ENCODE measurements around the gene SLC7A9.
"Not testable (repeated sequence)": the region's sequence is repeated elsewhere in the genome, so short reads cannot be mapped to it uniquely, and the experiment has no call there.

The SLC7A9 gene

GRCh38 chr19:32886241-32886640 is 16.7 kb upstream of the SLC7A9 start:
- Histone ChIP-seq H3K4me3 (ENCODE audit: low read length in 2 of 2) (no peak overlapping the region), H3K27ac (ENCODE audit: low read depth in 2 of 2, low read length in 2 of 2) (no peak overlapping the region), H3K9me3 (ENCODE audit: control insufficient read depth in 2 of 2, low read length in 2 of 2) (no peaks in the 10 kb centered on the region), H3K9ac (ENCODE audit: low read depth in 1 of 2, low read length in 2 of 2) (no peak overlapping the region), H3K36me3 (ENCODE audit: control insufficient read depth in 2 of 2, insufficient read depth in 2 of 2, low read length in 2 of 2) (peaks cover 3% of the 10 kb centered on the region in 2 donors), H3K4me1 (ENCODE audit: control insufficient read depth in 2 of 2, insufficient read depth in 2 of 2, low read length in 2 of 2) (no peaks in the 10 kb centered on the region), H3K27me3 (ENCODE audit: control insufficient read depth in 2 of 2, insufficient read depth in 2 of 2, low read length in 2 of 2) (no peaks in the 10 kb centered on the region)

GRCh38 chr19:32885255-32885654 is 15.7 kb upstream of the SLC7A9 start:
- H3K9ac ChIP-seq (ENCODE audit: low read depth in 1 of 2, low read length in 2 of 2); H3K36me3 ChIP-seq (ENCODE audit: control insufficient read depth in 2 of 2, insufficient read depth in 2 of 2, low read length in 2 of 2); H3K4me1 ChIP-seq (ENCODE audit: control insufficient read depth in 2 of 2, insufficient read depth in 2 of 2, low read length in 2 of 2): not testable (repeated sequence)

GRCh38 chr19:32881766-32882165 is 12.2 kb upstream of the SLC7A9 start:
- peaks cover 0 to 5% of the 10 kb centered on the region in 2 donors for H3K4me1 ChIP-seq (ENCODE audit: control insufficient read depth in 2 of 2, insufficient read depth in 2 of 2, low read length in 2 of 2)
- H3K4me3 ChIP-seq (ENCODE audit: low read length in 2 of 2): no peak overlapping the region
- peaks cover 0 to 3% of the 10 kb centered on the region in 2 donors for H3K36me3 ChIP-seq (ENCODE audit: control insufficient read depth in 2 of 2, insufficient read depth in 2 of 2, low read length in 2 of 2)
- H3K27me3 ChIP-seq (ENCODE audit: control insufficient read depth in 2 of 2, insufficient read depth in 2 of 2, low read length in 2 of 2): no peaks in the 10 kb centered on the region
- H3K9me3 ChIP-seq (ENCODE audit: control insufficient read depth in 2 of 2, low read length in 2 of 2): no peaks in the 10 kb centered on the region
- no peak overlapping the region for H3K27ac ChIP-seq (ENCODE audit: low read depth in 2 of 2, low read length in 2 of 2)
- no peak overlapping the region for H3K9ac ChIP-seq (ENCODE audit: low read depth in 1 of 2, low read length in 2 of 2)

More at GRCh38 chr19:32885255-32885654, 15.7 kb upstream of the SLC7A9 start:
- not testable (repeated sequence) for H3K27me3 ChIP-seq (ENCODE audit: control insufficient read depth in 2 of 2, insufficient read depth in 2 of 2, low read length in 2 of 2); H3K4me3 ChIP-seq (ENCODE audit: low read length in 2 of 2); H3K9me3 ChIP-seq (ENCODE audit: control insufficient read depth in 2 of 2, low read length in 2 of 2); H3K27ac ChIP-seq (ENCODE audit: low read depth in 2 of 2, low read length in 2 of 2)

GRCh38 chr19:32880622-32881021 is 11.1 kb upstream of the SLC7A9 start:
- no peaks in the 10 kb centered on the region for H3K36me3 ChIP-seq (ENCODE audit: control insufficient read depth in 2 of 2, insufficient read depth in 2 of 2, low read length in 2 of 2)
- peaks cover 6 to 13% of the 10 kb centered on the region in 2 donors for H3K4me1 ChIP-seq (ENCODE audit: control insufficient read depth in 2 of 2, insufficient read depth in 2 of 2, low read length in 2 of 2)
- no peak overlapping the region for H3K27ac ChIP-seq (ENCODE audit: low read depth in 2 of 2, low read length in 2 of 2)
- H3K4me3 ChIP-seq (ENCODE audit: low read length in 2 of 2): no peak overlapping the region
- no peaks in the 10 kb centered on the region for H3K27me3 ChIP-seq (ENCODE audit: control insufficient read depth in 2 of 2, insufficient read depth in 2 of 2, low read length in 2 of 2)
- H3K9me3 ChIP-seq (ENCODE audit: control insufficient read depth in 2 of 2, low read length in 2 of 2): no peaks in the 10 kb centered on the region
- H3K9ac ChIP-seq (ENCODE audit: low read depth in 1 of 2, low read length in 2 of 2): no peak overlapping the region

GRCh38 chr19:32879741-32880140 is 10.2 kb upstream of the SLC7A9 start:
- H3K4me1 ChIP-seq (ENCODE audit: control insufficient read depth in 2 of 2, insufficient read depth in 2 of 2, low read length in 2 of 2): peaks cover 6 to 13% of the 10 kb centered on the region in 2 donors
- no peaks in the 10 kb centered on the region for H3K36me3 ChIP-seq (ENCODE audit: control insufficient read depth in 2 of 2, insufficient read depth in 2 of 2, low read length in 2 of 2)
- no peaks in the 10 kb centered on the region for H3K27me3 ChIP-seq (ENCODE audit: control insufficient read depth in 2 of 2, insufficient read depth in 2 of 2, low read length in 2 of 2)
- H3K27ac ChIP-seq (ENCODE audit: low read depth in 2 of 2, low read length in 2 of 2): no peak overlapping the region
- no peak overlapping the region for H3K4me3 ChIP-seq (ENCODE audit: low read length in 2 of 2)
- no peaks in the 10 kb centered on the region for H3K9me3 ChIP-seq (ENCODE audit: control insufficient read depth in 2 of 2, low read length in 2 of 2)
- H3K9ac ChIP-seq (ENCODE audit: low read depth in 1 of 2, low read length in 2 of 2): no peak overlapping the region

- no peaks in the 10 kb centered on the region for H3K27me3 ChIP-seq (ENCODE audit: control insufficient read depth in 2 of 2, insufficient read depth in 2 of 2, low read length in 2 of 2)
- H3K27ac ChIP-seq (ENCODE audit: low read depth in 2 of 2, low read length in 2 of 2): no peak overlapping the region
- peaks cover 6 to 16% of the 10 kb centered on the region in 2 donors for H3K4me1 ChIP-seq (ENCODE audit: control insufficient read depth in 2 of 2, insufficient read depth in 2 of 2, low read length in 2 of 2)
- H3K36me3 ChIP-seq (ENCODE audit: control insufficient read depth in 2 of 2, insufficient read depth in 2 of 2, low read length in 2 of 2): no peaks in the 10 kb centered on the region
- no peak overlapping the region for H3K9ac ChIP-seq (ENCODE audit: low read depth in 1 of 2, low read length in 2 of 2)
- H3K4me3 ChIP-seq (ENCODE audit: low read length in 2 of 2): no peak overlapping the region
- no peaks in the 10 kb centered on the region for H3K9me3 ChIP-seq (ENCODE audit: control insufficient read depth in 2 of 2, low read length in 2 of 2)
Measured at GRCh38 chr19:32878988-32879387, 9.4 kb upstream of the SLC7A9 start.

GRCh38 chr19:32877977-32878745 is 8.6 kb upstream of the SLC7A9 start:
- no peak overlapping the region for H3K9ac ChIP-seq (ENCODE audit: low read depth in 1 of 2, low read length in 2 of 2)
- no peak overlapping the region for H3K27ac ChIP-seq (ENCODE audit: low read depth in 2 of 2, low read length in 2 of 2)
- H3K27me3 ChIP-seq (ENCODE audit: control insufficient read depth in 2 of 2, insufficient read depth in 2 of 2, low read length in 2 of 2): no peaks in the 10 kb centered on the region
- H3K4me1 ChIP-seq (ENCODE audit: control insufficient read depth in 2 of 2, insufficient read depth in 2 of 2, low read length in 2 of 2): peaks cover 6 to 22% of the 10 kb centered on the region in 2 donors
- H3K36me3 ChIP-seq (ENCODE audit: control insufficient read depth in 2 of 2, insufficient read depth in 2 of 2, low read length in 2 of 2): no peaks in the 10 kb centered on the region
- H3K9me3 ChIP-seq (ENCODE audit: control insufficient read depth in 2 of 2, low read length in 2 of 2): no peaks in the 10 kb centered on the region
- H3K4me3 ChIP-seq (ENCODE audit: low read length in 2 of 2): no peak overlapping the region

- Histone ChIP-seq H3K9me3 (ENCODE audit: control insufficient read depth in 2 of 2, low read length in 2 of 2) (no peaks in the 10 kb centered on the region), H3K27me3 (ENCODE audit: control insufficient read depth in 2 of 2, insufficient read depth in 2 of 2, low read length in 2 of 2) (no peaks in the 10 kb centered on the region), H3K9ac (ENCODE audit: low read depth in 1 of 2, low read length in 2 of 2) (no peak overlapping the region), H3K4me1 (ENCODE audit: control insufficient read depth in 2 of 2, insufficient read depth in 2 of 2, low read length in 2 of 2) (peaks cover 9 to 26% of the 10 kb centered on the region in 2 donors), H3K27ac (ENCODE audit: low read depth in 2 of 2, low read length in 2 of 2) (no peak overlapping the region), H3K36me3 (ENCODE audit: control insufficient read depth in 2 of 2, insufficient read depth in 2 of 2, low read length in 2 of 2) (no peaks in the 10 kb centered on the region), H3K4me3 (ENCODE audit: low read length in 2 of 2) (peak overlapping the region in 1 of 2 donors; percentile 9)
Measured at GRCh38 chr19:32877323-32877912, 7.9 kb upstream of the SLC7A9 start.

GRCh38 chr19:32876919-32877285 is 7.3 kb upstream of the SLC7A9 start:
- no peaks in the 10 kb centered on the region for H3K27me3 ChIP-seq (ENCODE audit: control insufficient read depth in 2 of 2, insufficient read depth in 2 of 2, low read length in 2 of 2)
- H3K9me3 ChIP-seq (ENCODE audit: control insufficient read depth in 2 of 2, low read length in 2 of 2): no peaks in the 10 kb centered on the region
- H3K4me3 ChIP-seq (ENCODE audit: low read length in 2 of 2): peak overlapping the region in 1 of 2 donors; percentile 9
- no peak overlapping the region for H3K9ac ChIP-seq (ENCODE audit: low read depth in 1 of 2, low read length in 2 of 2)
- H3K4me1 ChIP-seq (ENCODE audit: control insufficient read depth in 2 of 2, insufficient read depth in 2 of 2, low read length in 2 of 2): peaks cover 9 to 26% of the 10 kb centered on the region in 2 donors
- H3K36me3 ChIP-seq (ENCODE audit: control insufficient read depth in 2 of 2, insufficient read depth in 2 of 2, low read length in 2 of 2): no peaks in the 10 kb centered on the region
- no peak overlapping the region for H3K27ac ChIP-seq (ENCODE audit: low read depth in 2 of 2, low read length in 2 of 2)

- Histone ChIP-seq H3K9me3 (ENCODE audit: control insufficient read depth in 2 of 2, low read length in 2 of 2) (no peaks in the 10 kb centered on the region), H3K4me1 (ENCODE audit: control insufficient read depth in 2 of 2, insufficient read depth in 2 of 2, low read length in 2 of 2) (peaks cover 9 to 26% of the 10 kb centered on the region in 2 donors), H3K27me3 (ENCODE audit: control insufficient read depth in 2 of 2, insufficient read depth in 2 of 2, low read length in 2 of 2) (no peaks in the 10 kb centered on the region), H3K36me3 (ENCODE audit: control insufficient read depth in 2 of 2, insufficient read depth in 2 of 2, low read length in 2 of 2) (no peaks in the 10 kb centered on the region), H3K27ac (ENCODE audit: low read depth in 2 of 2, low read length in 2 of 2) (no peak overlapping the region), H3K4me3 (ENCODE audit: low read length in 2 of 2) (no peak overlapping the region), H3K9ac (ENCODE audit: low read depth in 1 of 2, low read length in 2 of 2) (no peak overlapping the region)
Measured at GRCh38 chr19:32876236-32876918, 6.8 kb upstream of the SLC7A9 start.
